Endometrial microvascular endothelial cells (primary cell): Measurements from ENCODE around the gene HOXA7. TPM values are rescaled to one million over a fixed set of nuclear protein-coding genes. Genes with fewer than 3 reads are reported as not detected.

ENCODE experiments used
- in situ Hi-C: cut with HindIII; loops from 2 replicates; pipeline ENCODE4 v1.10.0; 2017; ENCODE audit warnings: low sequenced_read_pairs, low pct_unique_long_range_greater_than_20kb; ENCODE audit errors: inconsistent ontology term
- total RNA-seq: library from RNA; depleted of rRNA; stranded (reverse); fragments of >200 nt; gene quantifications from one replicate; pipeline ENCODE4 v1.2.3, GENCODE V29; 2015; ENCODE audit errors: inconsistent ontology term

Gene HOXA7
- total RNA-seq: 10.0 TPM

DNA sequence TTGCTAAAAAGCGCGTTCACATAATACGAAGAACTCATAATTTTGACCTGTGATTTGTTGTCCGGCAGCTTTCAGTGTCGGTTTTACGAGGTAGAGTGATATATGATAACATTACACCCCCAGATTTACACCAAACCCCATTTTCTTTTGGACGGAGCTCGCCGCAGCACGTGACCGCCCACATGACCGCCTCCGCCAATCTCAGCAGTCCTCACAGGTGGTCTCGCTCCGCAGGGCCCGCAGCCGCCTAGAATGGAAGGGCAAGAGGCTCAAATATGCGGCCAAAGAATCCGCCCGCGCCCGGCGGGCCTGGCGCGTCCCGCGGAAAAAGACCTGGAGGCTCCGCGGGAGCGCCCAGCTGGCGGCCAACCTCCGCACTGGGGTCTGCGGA is at the start of gene HOXA7:
TSS of gene HOXA7 (minus strand) at position 168 of the 391 bp plus-strand sequence. CDS start at position 38, 130 bp downstream.
- in situ Hi-C loops: no loop called here

DNA sequence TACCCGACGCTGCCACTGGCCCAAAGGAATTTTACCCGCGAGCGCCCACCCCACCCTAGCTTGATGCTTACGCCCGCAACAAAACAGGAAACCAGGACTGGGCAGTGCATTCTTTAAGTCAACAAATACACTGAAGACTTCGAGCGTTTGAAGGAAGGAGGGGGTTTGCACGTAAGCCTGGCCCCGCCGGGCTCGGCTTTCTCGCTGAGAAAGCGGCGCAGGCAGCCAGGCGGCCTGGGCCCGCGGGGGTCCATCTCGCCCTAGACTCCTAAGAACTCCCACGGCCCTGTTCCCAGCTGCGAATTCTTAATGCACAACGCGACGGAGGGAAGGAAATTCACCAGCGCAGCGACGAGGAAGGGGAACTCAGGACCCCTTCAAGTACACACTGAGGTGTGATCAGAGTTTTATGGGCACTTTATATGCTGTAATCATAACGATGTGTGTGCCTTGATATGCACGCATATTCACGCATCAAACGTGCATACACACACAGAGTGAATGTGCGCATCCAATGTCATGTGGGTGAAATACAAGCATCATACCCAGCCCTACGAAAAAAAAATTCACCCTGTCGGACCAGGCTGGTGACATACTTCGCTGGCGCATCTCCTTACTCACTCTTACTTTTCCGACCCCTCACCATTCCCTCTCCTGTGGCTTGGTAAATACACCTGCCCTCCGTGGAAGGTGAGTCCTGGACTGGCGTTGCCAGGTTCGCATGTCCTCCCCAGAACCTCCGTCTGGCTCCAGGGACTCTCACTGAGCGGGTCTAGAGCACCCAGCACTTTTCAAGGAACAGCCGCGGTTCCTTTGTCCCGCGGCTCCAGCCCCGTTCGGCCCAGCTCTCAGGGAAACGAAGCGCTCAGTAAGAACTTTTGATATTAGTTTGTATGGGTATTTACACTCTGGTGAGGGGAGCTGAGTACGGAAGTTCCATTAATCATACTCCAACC is 49.1 kb upstream of the HOXA7 start:
- in situ Hi-C loops: loop anchor here (25.0 kb wide), 1 partner anchor 382 kb away; no protein-coding TSS in a partner anchor

DNA sequence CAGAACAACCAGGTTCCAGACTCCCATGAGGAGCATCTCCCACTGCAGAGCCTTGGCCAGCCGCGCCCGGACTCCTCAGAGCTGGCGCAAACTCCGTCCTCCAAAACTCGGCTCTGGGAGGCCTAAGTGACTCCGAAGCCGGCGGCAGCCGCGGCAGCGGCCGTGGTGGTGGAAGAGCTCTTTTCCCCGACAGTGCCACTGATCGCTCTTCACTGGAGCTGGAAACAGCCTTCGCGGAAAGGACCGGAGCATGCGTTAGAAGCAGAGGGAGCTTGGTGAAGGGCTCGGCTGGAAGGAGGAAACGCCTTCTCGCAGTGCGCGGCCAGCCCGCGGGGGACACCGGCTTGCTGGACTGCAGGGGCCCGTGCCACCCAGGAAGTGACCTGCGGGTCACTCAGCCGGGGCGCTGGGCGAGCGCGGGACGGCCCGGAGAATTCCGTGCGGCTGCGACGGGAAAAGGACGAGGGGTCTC is 48.4 kb upstream of the HOXA7 start:
- in situ Hi-C loops: loop anchor here (25.0 kb wide), 1 partner anchor 382 kb away; no protein-coding TSS in a partner anchor

DNA sequence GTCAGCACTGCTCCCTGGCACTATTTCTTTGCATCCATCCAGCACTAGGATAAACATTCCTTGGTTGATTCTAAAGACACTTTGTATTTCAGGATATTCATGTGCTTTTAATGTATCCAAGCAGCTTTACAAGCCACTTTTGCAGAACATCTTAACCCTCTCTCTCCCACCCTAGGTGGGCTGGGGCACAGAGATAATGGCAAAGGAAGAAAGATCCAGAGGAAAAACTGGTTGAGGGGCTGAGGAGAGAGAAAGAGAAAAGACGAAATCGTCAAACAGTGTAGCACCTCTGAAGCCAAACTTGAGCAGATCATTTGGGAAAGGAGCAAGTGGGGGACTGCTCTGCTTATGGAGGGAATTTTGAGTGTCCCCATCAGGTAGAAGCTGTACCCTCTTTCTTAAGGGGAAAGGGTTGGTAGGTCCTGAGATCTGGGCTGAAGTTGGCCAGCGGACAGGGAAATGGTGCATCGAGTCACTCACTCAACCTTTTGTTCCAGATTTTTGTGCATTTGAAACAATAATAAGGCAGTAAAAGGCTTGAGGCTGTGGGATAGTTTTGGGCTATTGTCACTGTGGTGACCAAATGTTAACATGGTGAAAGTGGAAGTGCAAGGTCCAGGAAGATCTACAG is 47.6 kb upstream of the HOXA7 start:
- in situ Hi-C loops: loop anchor here (25.0 kb wide), 1 partner anchor 383 kb away; no protein-coding TSS in a partner anchor

- in situ Hi-C loops: loop anchor here (25.0 kb wide), 1 partner anchor 384 kb away; no protein-coding TSS in a partner anchor
These were observed 47.0 kb upstream of the HOXA7 start for GRCh38 chr7:27203365-27203953.

- in situ Hi-C loops: loop anchor here (25.0 kb wide), 1 partner anchor 385 kb away; no protein-coding TSS in a partner anchor
These were observed 46.3 kb upstream of the HOXA7 start for GRCh38 chr7:27202862-27203134.

GRCh38 chr7:27202018-27202861 is 45.8 kb upstream of the HOXA7 start:
- in situ Hi-C loops: loop anchor here (25.0 kb wide), 1 partner anchor 385 kb away; no protein-coding TSS in a partner anchor

DNA sequence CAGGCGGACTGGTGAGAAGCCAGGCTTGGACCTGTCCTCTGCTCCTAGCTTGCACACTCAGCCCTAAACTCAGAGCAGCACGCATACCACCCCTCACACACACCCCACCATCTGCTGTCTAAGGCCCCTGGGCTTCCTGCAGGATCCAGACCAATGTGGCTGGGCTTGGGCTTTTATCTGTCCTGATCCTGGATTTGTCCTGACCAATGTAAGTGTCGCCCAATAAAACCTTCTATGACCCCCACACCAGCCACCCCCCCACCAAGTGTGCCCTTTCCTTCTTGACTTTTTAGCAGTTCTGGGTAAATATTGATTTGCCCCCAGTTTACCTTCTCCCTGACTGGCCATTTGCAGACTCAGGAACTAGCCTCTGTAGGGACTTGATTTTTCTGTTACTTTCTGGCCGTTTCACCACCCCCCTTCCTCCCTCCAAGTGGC is 45.1 kb upstream of the HOXA7 start:
- in situ Hi-C loops: loop anchor here (25.0 kb wide), 1 partner anchor 386 kb away; no protein-coding TSS in a partner anchor

DNA sequence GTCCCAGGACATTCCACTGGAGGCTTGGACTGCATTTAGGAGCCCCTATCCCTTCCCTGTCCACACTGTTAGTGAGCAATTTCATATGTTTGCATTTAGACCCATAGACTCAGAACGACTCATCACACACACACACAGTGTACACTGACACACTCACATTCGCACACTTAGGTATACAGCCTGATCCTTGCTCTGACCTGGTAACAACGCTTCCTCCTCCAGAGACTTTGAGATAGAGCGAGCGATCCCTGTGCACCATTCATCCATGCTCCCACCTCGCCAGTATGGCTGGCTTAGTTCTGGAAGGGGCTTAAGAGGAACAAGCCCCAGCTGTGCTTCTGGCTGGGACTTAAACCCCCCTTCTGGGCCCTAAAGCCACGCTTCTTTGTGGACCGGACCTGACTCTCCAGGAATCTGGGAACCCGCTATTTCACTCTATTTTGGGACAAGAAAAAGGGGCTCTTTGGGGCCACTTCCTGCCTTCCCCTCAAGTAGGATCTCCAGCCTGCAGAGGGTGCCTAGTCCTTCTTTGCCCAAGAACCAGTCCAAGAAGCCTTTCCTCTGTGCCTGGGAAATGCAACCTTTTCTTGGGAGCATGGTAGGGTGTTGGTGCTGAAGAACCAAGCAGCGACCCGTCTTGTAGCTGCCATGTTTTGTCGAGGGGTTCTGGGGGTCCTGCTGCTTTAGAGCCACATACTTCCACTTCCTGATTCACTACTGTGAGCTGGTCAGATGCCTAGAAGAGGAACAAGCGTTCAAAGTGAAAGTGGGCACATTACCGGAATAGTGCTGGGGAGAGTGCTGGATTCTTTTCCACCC is 44.5 kb upstream of the HOXA7 start:
- in situ Hi-C loops: loop anchor here (25.0 kb wide), 1 partner anchor 386 kb away; no protein-coding TSS in a partner anchor

DNA sequence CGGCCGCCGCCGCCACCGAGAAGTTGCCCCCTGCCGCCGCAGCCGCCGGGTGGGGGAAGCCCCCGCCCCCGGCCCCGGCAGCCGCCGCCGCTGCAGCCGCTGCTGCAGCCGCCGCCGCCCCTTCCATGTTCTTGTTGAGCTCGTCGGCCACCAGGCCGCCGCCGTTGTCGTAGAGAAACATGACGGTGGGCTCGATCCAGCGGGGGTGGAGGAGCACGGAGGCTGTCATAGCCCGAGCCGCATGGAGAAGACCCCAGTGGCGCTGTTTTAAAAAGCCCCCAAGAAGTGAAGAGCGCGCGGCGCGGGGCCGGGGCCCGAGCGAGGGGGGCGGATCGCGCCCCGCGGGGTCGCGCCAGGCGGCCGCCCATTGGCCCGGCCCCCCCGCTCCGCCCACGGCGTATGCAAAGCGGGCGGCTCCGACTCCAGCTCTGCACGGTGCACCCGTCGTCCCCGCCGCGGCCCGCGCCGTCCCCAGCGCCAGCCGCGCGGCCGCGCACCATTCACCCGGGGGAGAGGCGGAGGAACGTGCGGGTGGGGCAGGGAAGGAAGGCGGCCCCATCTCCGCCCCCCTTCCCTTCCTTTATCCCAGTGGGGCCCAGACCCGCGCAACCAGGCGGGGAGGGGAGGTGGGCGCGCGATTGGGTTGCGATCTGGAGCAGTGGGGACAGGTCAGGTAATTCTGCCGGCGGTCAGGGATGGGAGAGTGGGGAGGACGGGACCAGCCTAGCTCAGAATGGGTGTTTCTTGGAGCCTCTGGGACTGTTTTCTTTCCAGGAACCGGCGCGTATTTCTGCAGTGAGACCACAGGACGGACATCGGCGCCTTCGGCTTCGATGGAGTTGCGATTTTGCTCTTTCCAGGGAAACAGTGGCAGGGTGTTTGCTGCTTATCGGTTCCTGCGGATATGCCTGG is 43.6 kb upstream of the HOXA7 start, which contains the start of gene HOXA13:
TSS of gene HOXA13 (minus strand) at position 243 of the 912 bp plus-strand sequence. CDS start at position 229, 14 bp downstream.
- in situ Hi-C loops: loop anchor here (25.0 kb wide), 1 partner anchor 387 kb away; no protein-coding TSS in a partner anchor

DNA sequence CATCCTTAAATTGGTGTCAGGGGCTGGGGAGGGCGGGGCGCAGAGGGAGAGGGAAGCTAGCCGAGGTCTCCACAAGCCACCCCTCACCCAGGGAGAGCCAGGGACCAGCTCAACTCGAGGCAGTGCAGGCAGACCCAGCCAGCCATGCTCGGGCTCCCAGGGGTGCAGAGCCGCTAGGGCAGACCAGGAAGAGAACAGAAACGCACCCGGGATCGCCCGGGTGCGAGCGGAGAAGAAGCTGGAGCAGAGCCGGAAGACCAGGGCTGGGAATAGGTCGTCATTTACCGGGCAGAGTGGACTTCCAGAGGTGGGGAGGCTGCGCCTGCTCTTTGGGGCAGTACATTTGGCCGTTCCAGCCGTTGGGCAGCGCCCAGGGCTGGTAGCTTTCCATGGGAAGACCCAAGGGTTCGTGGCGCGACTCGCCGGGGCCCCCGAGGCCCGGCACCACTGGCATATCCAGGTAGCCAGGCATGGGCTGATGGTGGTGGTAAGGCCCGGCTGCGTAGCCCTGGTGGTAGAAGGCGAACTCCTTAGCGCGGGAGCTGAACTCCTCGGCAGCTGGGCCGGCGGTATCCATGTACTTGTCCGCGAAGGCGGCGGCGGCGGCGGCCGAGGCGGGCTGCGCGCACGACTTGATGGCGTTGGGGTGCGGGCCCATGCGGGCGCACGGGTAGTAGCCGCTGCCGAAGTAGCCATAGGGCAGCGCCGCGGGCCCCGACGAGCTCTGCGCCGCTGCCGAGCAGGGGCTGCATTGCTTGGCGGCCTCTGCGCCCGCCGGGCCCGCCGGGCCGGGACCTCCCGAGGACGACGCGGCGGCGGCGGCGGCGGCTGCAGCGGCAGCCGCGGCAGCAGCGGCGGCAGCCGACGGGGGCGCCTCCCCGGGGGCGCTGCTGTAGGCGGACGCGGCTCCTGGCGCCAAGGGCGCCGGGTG is 42.7 kb upstream of the HOXA7 start:
- in situ Hi-C loops: no loop called here

DNA sequence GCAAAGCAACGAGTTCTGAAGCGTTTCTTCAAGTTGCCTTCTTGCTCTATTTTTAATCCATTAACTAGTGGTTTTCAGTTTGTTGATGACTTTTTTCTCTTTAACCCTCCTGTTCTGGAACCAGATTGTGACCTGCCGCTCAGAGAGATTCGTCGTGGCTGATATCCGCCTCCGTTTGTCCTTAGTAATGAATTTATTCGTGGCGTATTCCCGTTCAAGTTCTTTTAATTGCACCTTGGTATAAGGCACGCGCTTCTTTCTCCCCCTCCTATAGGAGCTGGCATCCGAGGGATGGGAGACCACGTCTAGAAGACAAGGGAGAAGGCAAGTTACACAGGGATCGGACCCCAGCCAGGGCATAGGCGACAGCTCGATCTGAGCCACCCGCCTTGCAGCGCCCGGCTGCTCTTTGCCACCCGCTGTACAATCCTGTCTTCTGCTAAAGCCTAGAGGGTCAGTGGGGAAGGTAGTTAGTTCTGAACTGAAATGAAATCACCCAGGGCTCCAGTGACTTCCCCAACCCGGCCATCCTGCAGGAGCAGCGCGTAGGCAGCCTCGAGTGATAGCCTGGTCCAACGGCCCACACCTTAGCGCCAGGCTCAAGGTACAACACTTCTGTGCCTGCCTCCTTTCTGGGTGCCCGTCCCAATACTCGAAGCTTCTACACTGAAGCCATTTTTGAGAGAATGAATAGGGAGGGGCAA is 41.8 kb upstream of the HOXA7 start:
- in situ Hi-C loops: no loop called here

DNA sequence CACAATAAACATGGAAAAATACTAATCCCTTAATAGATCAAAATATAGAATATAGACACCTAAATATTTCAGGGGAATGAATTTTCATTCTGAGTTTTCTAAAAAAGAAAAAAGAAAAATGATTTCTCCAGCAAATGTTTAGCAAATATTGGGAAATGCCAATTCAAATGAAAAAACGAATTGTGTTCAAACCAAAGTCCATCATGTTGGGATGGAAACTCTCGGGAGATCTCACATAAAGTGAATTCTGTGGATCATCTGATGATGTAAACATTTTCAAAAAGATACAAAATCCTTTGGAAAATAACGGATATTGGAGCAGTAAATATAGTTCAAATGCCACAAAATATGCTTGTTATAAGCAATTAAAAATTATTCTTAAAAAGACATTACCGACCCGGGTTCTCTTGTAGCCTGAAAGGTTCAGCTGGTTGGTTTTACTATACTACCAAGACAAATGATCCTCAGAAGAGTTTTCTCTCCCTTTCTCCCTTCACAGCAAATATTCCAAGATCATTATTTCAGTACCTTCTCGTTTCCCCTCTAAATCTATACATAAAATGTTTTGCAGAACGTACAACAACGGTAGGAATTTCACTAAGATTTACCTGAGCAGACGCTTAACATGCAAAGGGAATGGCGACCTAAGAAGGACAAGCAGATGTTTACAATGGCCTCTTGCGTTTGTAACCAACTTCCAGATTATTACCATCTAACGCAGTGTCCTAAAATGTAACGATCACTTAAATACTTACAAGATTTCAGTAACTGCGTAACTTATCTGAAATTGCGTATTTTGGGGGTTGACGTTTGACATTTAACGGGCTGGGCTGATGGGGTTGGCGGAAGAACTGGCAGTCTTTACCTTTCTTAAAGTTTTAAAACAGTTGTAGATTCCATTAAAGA is 40.9 kb upstream of the HOXA7 start:
- in situ Hi-C loops: no loop called here

DNA sequence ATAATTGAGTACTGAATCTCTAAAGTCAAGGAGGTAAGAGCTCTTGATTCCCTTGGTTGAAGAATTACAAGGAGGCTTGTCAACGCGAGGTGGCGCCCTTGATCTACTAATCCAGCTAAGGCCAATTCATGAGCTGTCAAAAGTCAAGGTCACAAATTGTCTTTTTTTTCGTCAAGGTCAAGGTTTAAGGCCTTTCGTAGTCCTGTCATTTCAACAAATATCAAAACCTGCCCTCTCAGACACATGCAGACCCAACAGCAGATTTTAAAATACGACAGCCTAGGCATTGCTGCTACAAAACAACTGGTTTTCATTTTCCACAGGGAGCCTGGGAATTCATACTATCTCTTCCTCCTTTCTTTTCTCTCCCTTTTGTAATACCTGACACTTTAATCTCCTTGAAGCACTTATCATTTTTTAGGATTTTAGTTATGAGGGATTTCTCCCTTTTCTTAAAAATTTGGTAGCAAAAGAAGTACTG is 39.9 kb upstream of the HOXA7 start:
- in situ Hi-C loops: no loop called here
